Activated CD8-positive, alpha-beta memory T cell treated with anti-CD3 and anti-CD28 coated beads for 1 hour (primary cell): ENCODE measurements around the gene MPP2.

ENCODE experiments used
- DNase-seq, 2 donors: peaks; one replicate each; pipeline ENCODE4 v3.0.0-alpha.2; 2020; ENCODE audit warnings: low read depth in 1 of 2; ENCODE audit errors: extremely low read depth in 1 of 2

Gene MPP2

DNA sequence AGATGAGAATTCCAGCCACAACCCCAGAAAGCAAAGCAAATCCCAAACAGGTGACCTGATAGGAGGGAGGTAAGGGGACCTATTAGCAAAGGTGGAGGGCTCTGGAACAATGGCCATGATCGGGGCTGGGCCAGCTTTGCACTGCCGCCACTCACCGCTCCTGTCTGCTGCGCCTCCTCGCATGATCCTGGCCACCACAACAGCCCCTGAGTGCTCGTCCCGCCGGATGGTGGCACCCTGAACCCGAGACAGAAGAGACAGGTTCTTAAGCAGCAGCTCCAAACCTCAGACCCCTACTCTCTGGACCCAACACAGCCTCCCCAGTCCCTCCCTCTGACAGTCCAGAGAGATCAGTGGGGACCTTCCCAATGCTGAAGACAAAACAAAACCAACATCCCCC, 79.7 kb downstream of the MPP2 start:
- no peak for DNase-seq

GRCh38 chr17:43826206-43826605, 81.1 kb downstream of the MPP2 start:
- DNase-seq, result no peak

DNA sequence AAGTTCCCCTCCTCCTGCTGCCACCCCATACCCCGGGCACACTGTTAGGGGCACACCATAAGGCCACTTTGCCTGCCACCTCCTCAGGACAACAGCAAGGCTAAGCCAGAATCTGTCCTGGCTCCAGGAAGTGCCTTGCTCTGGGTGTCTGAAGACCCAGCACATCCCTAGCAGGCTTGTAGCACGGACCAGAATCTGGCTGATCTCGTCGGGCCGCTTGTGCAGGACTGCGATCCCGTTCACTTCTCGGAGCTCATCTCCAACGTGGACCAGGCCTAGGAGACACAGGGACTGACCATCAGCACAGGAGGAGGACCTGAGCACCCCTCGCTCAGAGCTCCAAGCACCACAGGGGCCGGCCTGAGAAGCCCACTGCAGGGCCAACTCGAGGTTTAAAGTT, 81.8 kb downstream of the MPP2 start:
- no peak for DNase-seq
